ENCODE measurements around the gene ECPAS. TPM values are rescaled to one million over a fixed set of nuclear protein-coding genes. Genes with fewer than 3 reads are reported as not detected.

Gene ECPAS
- total RNA-seq, 3 donors from 2014 or later (not counting 1 experiment from before 2014, with no cell fraction given) = 58.0 to 73.6 (median 70.7) TPM

DNA sequence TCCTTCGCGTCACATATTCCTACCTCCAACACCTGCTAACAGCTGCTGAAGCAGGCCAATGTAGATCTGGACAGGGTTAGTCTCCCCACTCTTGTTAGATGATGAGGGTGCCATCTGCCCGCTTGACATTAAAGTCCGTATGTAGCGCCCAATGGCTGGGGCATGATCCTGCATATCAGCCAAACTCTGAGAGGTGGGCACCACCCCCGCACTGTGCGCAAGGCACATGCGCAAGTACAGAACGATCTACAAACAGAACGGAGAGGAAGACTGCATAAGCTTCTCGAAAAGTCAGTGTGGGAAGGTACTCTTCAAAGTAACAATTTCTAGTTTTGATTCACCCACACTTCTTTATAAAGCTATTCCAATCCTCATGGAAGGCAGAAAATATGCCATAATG, 69.8 kb downstream of the ECPAS start:
- WGBS (ENCODE audit: insufficient coverage) = 95% methylated on average over 8 of the region's 11 CpGs
- no peaks in the 10 kb centered on the region for H3K4me1 Mint-ChIP-seq
- no peaks in the 10 kb centered on the region for H3K27me3 Mint-ChIP-seq (ENCODE audit: low read depth in 2 of 2)
- intact Hi-C loops (cut with micrococcal nuclease) = no loop called here
- no peaks in the 10 kb centered on the region for H3K9me3 ChIP-seq (ENCODE audit: control insufficient read depth, insufficient read depth, low read length)
- H3K4me1 ChIP-seq (ENCODE audit: control insufficient read depth, insufficient read depth, low read length) = no peaks in the 10 kb centered on the region
- H3K4me3 Mint-ChIP-seq = no peak overlapping the region
- H3K27me3 ChIP-seq (ENCODE audit: control insufficient read depth, insufficient read depth, low read length) = no peaks in the 10 kb centered on the region
- peaks cover 79% of the 10 kb centered on the region for H3K36me3 ChIP-seq (ENCODE audit: control insufficient read depth, insufficient read depth, low read length)
- H3K27ac Mint-ChIP-seq = no peak overlapping the region
- peaks cover 36% of the 10 kb centered on the region for H3K36me3 Mint-ChIP-seq
- DNase-seq (no peak), ATAC-seq (no peak)
- no peak overlapping the region for H3K27ac ChIP-seq (ENCODE audit: low read length)
- no peak for TF ChIP-seq CTCF (IDR thresholded peaks at IDR 0.05)
- H3K9me3 Mint-ChIP-seq = no peaks in the 10 kb centered on the region
- H3K4me3 ChIP-seq (ENCODE audit: low read length) = no peak overlapping the region

DNA sequence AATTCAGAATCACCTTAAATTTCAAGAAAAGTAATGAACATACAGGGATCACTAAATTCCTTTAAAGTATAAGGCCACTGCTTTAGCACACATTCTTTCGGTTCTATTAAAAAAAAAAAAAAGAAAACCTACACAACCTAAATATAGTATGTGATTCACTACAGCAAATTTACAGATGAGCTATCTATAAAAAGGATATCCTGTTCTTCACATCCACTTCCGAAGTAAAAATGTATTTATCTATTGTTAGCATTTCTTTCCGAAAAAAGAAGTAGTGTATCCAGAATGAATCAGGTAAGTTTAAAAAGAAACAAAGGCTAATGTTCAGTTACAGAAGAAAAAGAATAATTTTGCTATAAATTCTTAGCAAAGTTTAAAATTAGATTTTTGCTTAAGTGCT, 70.2 kb downstream of the ECPAS start:
- no peak for DNase-seq
- 80% methylated on average over 1 of the region's 3 CpGs for WGBS (ENCODE audit: insufficient coverage)
- no peaks in the 10 kb centered on the region for H3K4me1 Mint-ChIP-seq
- H3K27me3 Mint-ChIP-seq (ENCODE audit: low read depth in 2 of 2) = no peaks in the 10 kb centered on the region
- Histone ChIP-seq H3K9me3 (ENCODE audit: control insufficient read depth, insufficient read depth, low read length) (no peaks in the 10 kb centered on the region), H3K4me1 (ENCODE audit: control insufficient read depth, insufficient read depth, low read length) (no peaks in the 10 kb centered on the region), H3K27me3 (ENCODE audit: control insufficient read depth, insufficient read depth, low read length) (no peaks in the 10 kb centered on the region), H3K4me3 (ENCODE audit: low read length) (no peak overlapping the region), H3K36me3 (ENCODE audit: control insufficient read depth, insufficient read depth, low read length) (peaks cover 80% of the 10 kb centered on the region), H3K27ac (ENCODE audit: low read length) (no peak overlapping the region)
- no peak overlapping the region for H3K4me3 Mint-ChIP-seq
- TF ChIP-seq CTCF (IDR thresholded peaks at IDR 0.05) = no peak
- H3K9me3 Mint-ChIP-seq = no peaks in the 10 kb centered on the region
- H3K36me3 Mint-ChIP-seq = peaks cover 36% of the 10 kb centered on the region
- no peak for ATAC-seq
- intact Hi-C loops (cut with micrococcal nuclease) = no loop called here
- no peak overlapping the region for H3K27ac Mint-ChIP-seq

DNA sequence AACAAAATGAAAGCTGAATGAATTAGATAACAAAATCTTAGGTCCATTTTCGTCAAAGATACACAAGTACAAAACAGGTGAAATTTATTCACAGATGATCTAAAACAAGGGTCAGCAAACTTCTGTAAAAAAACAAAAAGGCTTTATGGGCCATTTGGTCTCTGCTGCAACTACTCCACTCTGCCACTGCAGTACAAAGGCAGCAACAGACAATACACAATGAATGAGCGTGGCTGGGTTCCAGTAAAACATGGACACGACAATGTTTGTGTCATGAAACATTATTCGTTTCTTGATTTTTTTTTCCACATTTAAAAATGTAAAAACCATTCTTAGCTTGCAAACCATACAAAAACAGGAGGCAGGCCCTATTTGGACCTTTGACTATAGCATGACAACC, 71.9 kb downstream of the ECPAS start:
- H3K9me3 ChIP-seq (ENCODE audit: control insufficient read depth, insufficient read depth, low read length) = no peaks in the 10 kb centered on the region
- Mint-ChIP-seq H3K27ac (no peak overlapping the region), H3K9me3 (no peaks in the 10 kb centered on the region), H3K27me3 (ENCODE audit: low read depth in 2 of 2) (no peaks in the 10 kb centered on the region), H3K36me3 (peaks cover 36% of the 10 kb centered on the region), H3K4me1 (no peaks in the 10 kb centered on the region), H3K4me3 (no peak overlapping the region)
- TF ChIP-seq CTCF (IDR thresholded peaks at IDR 0.05) = no peak
- peaks cover 82% of the 10 kb centered on the region for H3K36me3 ChIP-seq (ENCODE audit: control insufficient read depth, insufficient read depth, low read length)
- DNase-seq (no peak), ATAC-seq (no peak)
- no peaks in the 10 kb centered on the region for H3K27me3 ChIP-seq (ENCODE audit: control insufficient read depth, insufficient read depth, low read length)
- no peak overlapping the region for H3K4me3 ChIP-seq (ENCODE audit: low read length)
- intact Hi-C loops (cut with micrococcal nuclease) = no loop called here
- no peaks in the 10 kb centered on the region for H3K4me1 ChIP-seq (ENCODE audit: control insufficient read depth, insufficient read depth, low read length)
- WGBS (ENCODE audit: insufficient coverage) = 99% methylated on average over 4 of the region's 4 CpGs
- no peak overlapping the region for H3K27ac ChIP-seq (ENCODE audit: low read length)

DNA sequence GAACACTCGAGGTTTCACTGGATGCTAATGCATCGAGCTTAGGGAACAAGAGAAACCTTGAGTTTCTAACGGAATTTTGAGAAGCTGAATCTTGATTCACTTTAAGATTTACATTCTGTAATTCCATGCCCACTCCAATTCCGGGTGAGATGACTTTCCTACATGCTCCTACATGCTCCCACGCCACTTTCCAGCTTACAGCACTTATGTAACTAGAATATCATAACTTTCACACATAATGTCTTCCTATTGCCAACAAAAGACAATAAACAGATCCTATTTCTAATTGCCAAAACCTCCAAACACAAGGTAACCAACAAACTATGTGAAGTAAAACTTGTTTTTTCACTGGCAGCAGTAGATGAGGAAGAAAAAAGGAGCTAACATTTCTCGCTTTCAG, 72.9 kb downstream of the ECPAS start:
- H3K36me3 Mint-ChIP-seq = peaks cover 33% of the 10 kb centered on the region
- intact Hi-C loops (cut with micrococcal nuclease) = no loop called here
- no peak for DNase-seq
- no peak for TF ChIP-seq CTCF (IDR thresholded peaks at IDR 0.05)
- H3K27me3 Mint-ChIP-seq (ENCODE audit: low read depth in 2 of 2) = no peaks in the 10 kb centered on the region
- no peak overlapping the region for H3K4me3 ChIP-seq (ENCODE audit: low read length)
- H3K27me3 ChIP-seq (ENCODE audit: control insufficient read depth, insufficient read depth, low read length) = no peaks in the 10 kb centered on the region
- no peaks in the 10 kb centered on the region for H3K9me3 Mint-ChIP-seq
- no peaks in the 10 kb centered on the region for H3K9me3 ChIP-seq (ENCODE audit: control insufficient read depth, insufficient read depth, low read length)
- H3K4me1 ChIP-seq (ENCODE audit: control insufficient read depth, insufficient read depth, low read length) = no peaks in the 10 kb centered on the region
- H3K4me1 Mint-ChIP-seq = no peaks in the 10 kb centered on the region
- WGBS (ENCODE audit: insufficient coverage) = 98% methylated on average over 6 of the region's 6 CpGs
- H3K36me3 ChIP-seq (ENCODE audit: control insufficient read depth, insufficient read depth, low read length) = peaks cover 80% of the 10 kb centered on the region
- no peak overlapping the region for H3K27ac ChIP-seq (ENCODE audit: low read length)
- H3K27ac Mint-ChIP-seq = no peak overlapping the region
- no peak overlapping the region for H3K4me3 Mint-ChIP-seq
- ATAC-seq = no peak

All from natural killer cell (primary cell).